K562 (cell line): ENCODE data around the gene GRIN1. TPM values are rescaled to one million over a fixed set of nuclear protein-coding genes. Genes with fewer than 3 reads are reported as not detected.
A peak's percentile ranks its signal among the peaks of the same experiment; 100 is the strongest.

ENCODE experiments used
- ATF7 ChIP-seq: fragments of 450-650 bp; IDR thresholded peaks from 2 replicates; pipeline ENCODE4 v1.7.1; 2014; ENCODE audit warnings: mild to moderate bottlenecking, moderate library complexity
- CBFB ChIP-seq: sonication (generic); formaldehyde crosslinking; IDR thresholded peaks from 2 replicates; pipeline ENCODE4 v1.4.0; 2020; ENCODE audit warnings: mild to moderate bottlenecking, missing genetic modification reagents
- CXXC5 ChIP-seq: fragments of 250-450 bp; sonication (Bioruptor Pico); IDR thresholded peaks from 2 replicates; pipeline ENCODE4 v1.8.0; 2022; ENCODE audit warnings: inconsistent platforms, mild to moderate bottlenecking, moderate library complexity
- FOSL1 ChIP-seq: fragments of 200-800 bp; sonication (Bioruptor generic); conservative IDR thresholded peaks from 2 replicates; pipeline ENCODE4 v1.6.1; 2016; ENCODE audit warnings: missing genetic modification characterization, missing compliant biosample characterization
- FOXA3 ChIP-seq, 2 experiments: fragments of 450-650 bp in 1 of 2; sonication (generic) in 1 of 2; formaldehyde crosslinking; IDR thresholded peaks in 1 of 2; conservative IDR thresholded peaks in 1 of 2; 2 replicates each; pipeline versions ENCODE4 v1.4.0 to v1.8.0; 2020 to 2022; ENCODE audit warnings: mild to moderate bottlenecking in 2 of 2, missing genetic modification reagents in 1 of 2
- NEUROD1 ChIP-seq: fragments of 150-350 bp; IDR thresholded peaks from 2 replicates; pipeline ENCODE4 v1.6.1; 2014; ENCODE audit warnings: borderline replicate concordance, low read length, low read depth; ENCODE audit not compliant: partially characterized antibody
- NRF1 ChIP-seq, 2 experiments: fragments of 450-650 bp; IDR thresholded peaks in 1 of 2; conservative IDR thresholded peaks in 1 of 2; 2 replicates each; pipeline ENCODE4 v1.6.1; 2014; ENCODE audit warnings: mild to moderate bottlenecking in 2 of 2
- PHF20 ChIP-seq: fragments of 450-650 bp; IDR thresholded peaks from 2 replicates; pipeline ENCODE4 v1.6.1; 2018; ENCODE audit not compliant: partially characterized antibody
- RREB1 ChIP-seq: fragments of 250-450 bp; sonication (Bioruptor Pico); IDR thresholded peaks from 2 replicates; pipeline ENCODE4 v1.4.0; 2020
- SLC30A9 ChIP-seq: fragments of 250-450 bp; sonication (Bioruptor Pico); IDR thresholded peaks from 2 replicates; pipeline ENCODE4 v1.8.0; 2022; ENCODE audit warnings: mild to moderate bottlenecking, moderate library complexity
- SMARCA4 ChIP-seq: fragments of 450-650 bp; IDR thresholded peaks from 2 replicates; pipeline ENCODE4 v1.6.1; 2016
- SPI1 ChIP-seq: IDR thresholded peaks from 2 replicates; pipeline ENCODE4 v1.6.1; 2011; ENCODE audit warnings: low read depth, low read length, control low read depth, borderline replicate concordance
- ZFP36 ChIP-seq: fragments of 150-350 bp; IDR thresholded peaks from 2 replicates; pipeline ENCODE4 v1.6.1; 2018; ENCODE audit warnings: low read length, low read depth; ENCODE audit not compliant: partially characterized antibody
- ZNF140 ChIP-seq: fragments of 250-450 bp; sonication (Bioruptor Pico); IDR thresholded peaks from 2 replicates; pipeline ENCODE4 v1.8.0; 2021; ENCODE audit warnings: moderate library complexity, mild to moderate bottlenecking, inconsistent platforms
- polyA plus RNA-seq, 8 experiments: library from polyadenylated mRNA; depleted of rRNA in 4 of 8; stranded (reverse) in 5 of 8; unstranded in 3 of 8; fragments of >200 nt; fragmentation: Nextera tagmentation in 2 of 8; fragmentation: Illumina TruSeq in 1 of 8; extraction: Ambion mirVana in 2 of 8; extraction: Trizol in 1 of 8; gene quantifications; 2 replicates each; pipeline versions ENCODE4 v1.2.1 to v1.2.3, GENCODE V29; 2011 to 2014; ENCODE audit warnings: inconsistent platforms in 1 of 8, missing spikeins in 1 of 8
- total RNA-seq, 7 experiments: library from RNA; depleted of rRNA in 6 of 7; stranded (reverse); fragments of >200 nt in 6 of 7; fragmentation: Illumina TruSeq in 2 of 7; extraction: Trizol in 2 of 7; gene quantifications; 2 replicates each; pipeline versions ENCODE4 v1.2.1 to v1.2.3, GENCODE V29; 2011 to 2021; ENCODE audit warnings: low replicate concordance in 1 of 7

The GRIN1 gene
- total and polyA plus RNA-seq, 9 of the 15 experiments (the other 6 are each of a cell fraction or from before 2014, with no cell fraction given), result 0.03 to 0.35 (median 0.16) TPM; not detected in 6

DNA sequence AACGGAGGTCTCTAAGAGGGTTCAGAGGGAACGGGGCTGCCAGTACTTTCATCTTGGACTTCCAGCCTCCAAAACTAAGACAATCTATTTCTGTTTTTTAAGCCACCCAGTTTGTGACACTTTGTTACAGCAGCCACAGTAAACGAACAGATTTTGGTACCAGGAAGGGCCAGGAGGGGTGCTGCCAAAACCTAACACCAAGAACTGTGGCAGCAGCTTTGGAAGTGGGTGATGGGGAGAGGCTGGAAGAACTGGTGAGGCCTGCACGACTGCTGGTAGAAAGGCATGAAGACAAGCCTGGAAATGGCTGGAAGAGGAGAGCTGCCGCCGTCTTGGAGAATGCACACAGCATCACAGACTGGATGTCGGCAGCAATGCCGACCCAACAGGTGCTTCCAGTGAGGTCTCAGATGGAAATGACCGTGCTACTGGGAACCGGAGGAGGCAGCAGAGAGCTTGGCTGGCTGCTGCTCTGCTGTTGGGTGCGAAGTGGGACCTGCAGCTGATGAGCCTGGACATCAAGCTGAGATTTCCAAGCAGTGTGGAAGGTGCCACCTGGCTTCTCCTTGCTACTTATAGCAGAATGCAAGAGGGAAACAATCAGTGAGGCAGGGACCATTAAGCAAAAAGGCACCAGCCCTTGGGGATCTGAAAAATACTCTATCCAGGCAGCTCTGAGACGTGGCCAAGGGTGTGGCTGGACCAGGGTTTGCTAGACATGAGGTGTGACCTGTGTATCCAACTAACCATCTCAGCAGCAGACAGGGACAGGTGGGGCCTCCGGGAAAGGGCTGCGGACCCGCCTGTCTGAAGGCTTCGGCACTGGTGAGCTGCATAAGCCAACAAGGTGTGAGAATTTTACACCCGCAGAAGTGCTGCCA, 37.6 kb downstream of the GRIN1 start (continued):
- TF ChIP-seq RREB1 (CRISPR knock-in tag) (0 out of 2 replicates have a peak, but pooled peaks have one; percentile 32), SPI1 (no peak), NEUROD1 (no peak), CXXC5 (CRISPR knock-in tag) (no peak), SLC30A9 (CRISPR knock-in tag) (no peak), FOXA3 (CRISPR knock-in tag; conservative IDR thresholded peaks at IDR 0.05 in 1 of 2, IDR thresholded peaks at IDR 0.05 in 1 of 2) (no peak), SMARCA4 (no peak), NRF1 (conservative IDR thresholded peaks at IDR 0.05 in 1 of 2, IDR thresholded peaks at IDR 0.05 in 1 of 2) (no peak), PHF20 (no peak), ATF7 (no peak), FOSL1 (tag) (no peak), CBFB (CRISPR knock-in tag) (no peak), ZNF140 (CRISPR knock-in tag) (no peak), ZFP36 (no peak)
